ENCODE measurements around the gene MLXIP. TPM values are rescaled to one million over a fixed set of nuclear protein-coding genes. Genes with fewer than 3 reads are reported as not detected.
A peak's percentile ranks its signal among the peaks of the same experiment; 100 is the strongest.

Gene MLXIP
- total and polyA plus RNA-seq, 2 of the 4 experiments (the other 2 are of a cell fraction) = 2.7 to 10.8 TPM

DNA sequence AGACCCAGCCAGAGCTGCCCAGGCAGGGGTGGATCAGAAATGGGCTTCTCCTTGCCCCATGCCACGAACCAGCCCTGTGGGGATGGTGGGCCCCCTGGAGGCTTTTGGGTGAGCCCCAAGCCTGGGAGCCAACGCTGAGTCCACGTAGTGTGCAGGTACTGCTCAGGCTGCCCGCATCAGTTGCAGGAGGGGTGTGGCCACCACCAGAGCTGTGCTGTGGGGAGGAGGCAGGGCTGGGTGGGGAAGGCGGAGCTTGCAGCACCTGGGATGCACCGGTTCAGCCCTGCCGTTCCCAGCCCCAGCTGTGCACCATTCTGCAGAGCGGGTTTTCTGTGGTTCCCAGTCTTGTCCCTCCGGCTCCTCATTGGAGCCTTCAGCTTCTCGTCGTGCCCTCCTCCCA is 59.1 kb downstream of the MLXIP start:
- in situ Hi-C loops (cut with MboI; ENCODE audit: low sequenced_read_pairs) = no loop called here
- Histone ChIP-seq H2BK120ac (ENCODE audit: low read depth, low read length) (no peak overlapping the region), H2BK15ac (ENCODE audit: low read depth, low read length) (no peak overlapping the region), H2BK20ac (ENCODE audit: low read depth, low read length) (no peak overlapping the region), H2AFZ (replicated peaks; ENCODE audit: low read length, poor library complexity) (peak overlapping the region; percentile 43), H2AK9ac (replicated peaks; ENCODE audit: low read depth, low read length, poor library complexity) (peak overlapping the region; percentile 61), H4K91ac (ENCODE audit: insufficient read depth, low read depth, low read length) (no peak overlapping the region), H4K5ac (ENCODE audit: low read depth, low read length) (no peak overlapping the region), H3K4ac (ENCODE audit: low read depth, low read length) (no peak overlapping the region), H3K36me3 (ENCODE audit: control insufficient read depth, insufficient read depth, low read length) (peaks cover 71% of the 10 kb centered on the region), H3K27ac (ENCODE audit: insufficient read depth, low read length) (no peak overlapping the region), H3K23ac (ENCODE audit: low read depth, low read length) (no peak overlapping the region), H3K4me2 (ENCODE audit: low read depth, low read length) (no peak overlapping the region), H3K9ac (ENCODE audit: low read depth, low read length) (no peak overlapping the region), H3K27me3 (ENCODE audit: control insufficient read depth, insufficient read depth, low read length) (no peaks in the 10 kb centered on the region), H3K4me1 (ENCODE audit: control insufficient read depth, insufficient read depth, low read length) (no peaks in the 10 kb centered on the region), H4K20me1 (ENCODE audit: insufficient read depth, low read length) (no peaks in the 10 kb centered on the region), H3K79me1 (ENCODE audit: low read depth in 1 of 2, low read length in 2 of 2) (no peaks in the 10 kb centered on the region), H3K9me3 (ENCODE audit: control insufficient read depth, insufficient read depth, low read length) (no peaks in the 10 kb centered on the region), H2AK5ac (ENCODE audit: low read depth, low read length) (no peak overlapping the region), H4K8ac (ENCODE audit: low read depth in 2 of 2, low read length in 2 of 2) (no peak overlapping the region), H3K56ac (ENCODE audit: extremely low read depth, insufficient read depth, low read length) (no peak overlapping the region), H3K18ac (ENCODE audit: low read depth, low read length) (no peak overlapping the region), H3K14ac (replicated peaks; ENCODE audit: low read depth, low read length) (no peak overlapping the region), H3K9me1 (ENCODE audit: insufficient read depth, low read length) (no peaks in the 10 kb centered on the region), H3K4me3 (ENCODE audit: insufficient read depth, low read depth, low read length) (no peak overlapping the region), H2BK5ac (ENCODE audit: low read depth, low read length, poor library complexity, severe bottlenecking) (no peak overlapping the region)
- DNase-seq (no peak), ATAC-seq (ENCODE audit: low read depth) (no peak)
- dilution Hi-C loops (cut with HindIII; ENCODE audit: low sequenced_read_pairs, unreplicated experiment) = no loop called here
- POLR2A ChIA-PET (ENCODE audit: unreplicated experiment) = no interaction called here
- BruUV-seq (replicated peaks) = no TSS peak
- WGBS, 2 experiments (ENCODE audit: extremely low coverage in 2 of 2, insufficient read length in 1 of 2) = 69% methylated on average over 7 of the region's 11 CpGs; no CpG with 5 or more reads in 1 of the 2 experiments
- TF ChIP-seq RFX5 (IDR thresholded peaks at IDR 0.05; ENCODE audit: low read depth, low read length) (no peak), MAZ (IDR thresholded peaks at IDR 0.05; ENCODE audit: borderline replicate concordance, low read depth, low read length) (no peak), FOS (IDR thresholded peaks at IDR 0.05; ENCODE audit: low read depth, low read length) (no peak), CHD1 (IDR thresholded peaks at IDR 0.05; ENCODE audit: low read depth, low read length) (no peak), POLR2A (IDR thresholded peaks at IDR 0.05; ENCODE audit: low read depth, low read length) (no peak), MAFK (IDR thresholded peaks at IDR 0.05; ENCODE audit: low read depth, low read length) (no peak), CTCF (conservative IDR thresholded peaks at IDR 0.05; ENCODE audit: low read depth, low read length) (no peak), NFE2L2 (IDR thresholded peaks at IDR 0.05; ENCODE audit: low read depth, low read length) (no peak), RCOR1 (IDR thresholded peaks at IDR 0.05; ENCODE audit: insufficient replicate concordance, low read length) (no peak), RAD21 (IDR thresholded peaks at IDR 0.05; ENCODE audit: low read length) (no peak), MXI1 (IDR thresholded peaks at IDR 0.05; ENCODE audit: borderline replicate concordance, low read depth, low read length) (no peak)
- TF ChIP-seq, protein P1, sequence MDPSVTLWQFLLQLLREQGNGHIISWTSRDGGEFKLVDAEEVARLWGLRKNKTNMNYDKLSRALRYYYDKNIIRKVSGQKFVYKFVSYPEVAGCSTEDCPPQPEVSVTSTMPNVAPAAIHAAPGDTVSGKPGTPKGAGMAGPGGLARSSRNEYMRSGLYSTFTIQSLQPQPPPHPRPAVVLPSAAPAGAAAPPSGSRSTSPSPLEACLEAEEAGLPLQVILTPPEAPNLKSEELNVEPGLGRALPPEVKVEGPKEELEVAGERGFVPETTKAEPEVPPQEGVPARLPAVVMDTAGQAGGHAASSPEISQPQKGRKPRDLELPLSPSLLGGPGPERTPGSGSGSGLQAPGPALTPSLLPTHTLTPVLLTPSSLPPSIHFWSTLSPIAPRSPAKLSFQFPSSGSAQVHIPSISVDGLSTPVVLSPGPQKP (IDR thresholded peaks at IDR 0.05; ENCODE audit: borderline replicate concordance, low read depth, low read length) = no peak
- CTCF ChIA-PET = no interaction called here
- intact Hi-C loops (cut with micrococcal nuclease) = no loop called here

Data from IMR-90 (cell line).